ENCODE measurements around the gene C1orf105.

GRCh38 chr1:172517545-172517944 is 97.1 kb downstream of the C1orf105 start:
- TF ChIP-seq RNF2 (IDR thresholded peaks at IDR 0.05; ENCODE audit: borderline replicate concordance, low read depth, low read length, missing control alignments, poor library complexity, severe bottlenecking), result no peak
- TF ChIP-seq EP300 (IDR thresholded peaks at IDR 0.05; ENCODE audit: borderline replicate concordance in 1 of 2, low read depth in 2 of 2, low read length in 2 of 2), result no peak
- TF ChIP-seq RAD21 (IDR thresholded peaks at IDR 0.05 in 1 of 2, conservative IDR thresholded peaks at IDR 0.05 in 1 of 2; ENCODE audit: low read depth in 2 of 2, low read length in 2 of 2), result no peak
- no peak for TF ChIP-seq CTCF (IDR thresholded peaks at IDR 0.05; ENCODE audit: control extremely low read depth in 1 of 3, insufficient read depth in 1 of 3, low read depth in 1 of 3, low read length in 3 of 3)
- TF ChIP-seq TCF12 (IDR thresholded peaks at IDR 0.05; ENCODE audit: low read depth, low read length), result no peak
- TF ChIP-seq POLR2A (IDR thresholded peaks at IDR 0.05; ENCODE audit: control extremely low read depth in 1 of 2, low read depth in 2 of 2, low read length in 2 of 2), result no peak
- TF ChIP-seq EZH2 (IDR thresholded peaks at IDR 0.05; ENCODE audit: low read depth, low read length, severe bottlenecking), result no peak
- TF ChIP-seq ASH2L (IDR thresholded peaks at IDR 0.05; ENCODE audit: low read length), result no peak
- no peak for TF ChIP-seq CEBPB (IDR thresholded peaks at IDR 0.05; ENCODE audit: low read depth, low read length)
- TF ChIP-seq POLR2AphosphoS5 (IDR thresholded peaks at IDR 0.05; ENCODE audit: low read depth, low read length), result no peak
